ENCODE results near the gene FBXW11. TPM values are rescaled to one million over a fixed set of nuclear protein-coding genes. Genes with fewer than 3 reads are reported as not detected.

The FBXW11 gene
- total RNA-seq, 1 experiment from 2014 or later: 69.2 TPM

DNA sequence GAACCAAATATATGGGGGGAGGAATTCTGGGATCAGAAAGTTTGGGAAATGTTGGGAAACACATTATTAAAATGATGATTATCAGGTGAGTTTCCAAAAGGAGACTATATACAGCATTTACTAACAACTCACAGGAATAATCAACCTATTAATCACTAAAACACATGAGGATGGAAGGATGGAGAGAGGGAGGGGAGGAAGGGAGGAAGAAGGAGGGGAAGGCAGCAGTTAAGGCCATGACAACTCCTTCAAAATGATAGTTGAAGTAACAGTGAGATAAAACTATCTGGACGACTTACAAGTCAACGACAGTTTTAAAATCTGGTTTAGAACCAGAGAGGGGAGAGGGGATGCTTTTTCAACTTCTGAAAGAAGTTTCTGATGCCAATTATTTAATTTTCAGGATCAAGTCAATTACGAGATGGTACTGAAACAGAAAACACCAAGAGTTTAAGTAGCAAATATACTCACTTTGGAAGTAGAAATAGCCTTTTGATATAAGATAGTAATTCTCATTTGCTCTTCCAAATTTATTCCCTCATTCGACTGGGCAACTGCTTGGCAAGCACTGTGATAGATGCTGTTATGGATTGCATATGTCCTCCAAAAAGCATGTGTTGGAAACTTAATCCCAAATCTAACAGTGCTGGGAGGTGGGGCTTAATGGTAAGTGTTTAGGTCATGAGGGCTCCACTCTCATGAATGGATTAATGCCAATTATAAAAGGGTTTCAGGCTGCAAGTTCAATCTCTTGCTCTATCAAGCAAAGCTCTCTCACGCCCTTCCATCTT, 30.4 kb downstream of the FBXW11 start:
- no peaks in the 10 kb centered on the region for H3K27me3 ChIP-seq (ENCODE audit: low read length)
- no peaks in the 10 kb centered on the region for H3K4me1 ChIP-seq (ENCODE audit: insufficient read depth, low read length)
- TF ChIP-seq EZH2 (IDR thresholded peaks at IDR 0.05; ENCODE audit: low read length, unreplicated experiment) (no peak), EZH2phosphoT487 (IDR thresholded peaks at IDR 0.05; ENCODE audit: borderline replicate concordance, low read length) (no peak)
- TF ChIP-seq, protein P1, sequence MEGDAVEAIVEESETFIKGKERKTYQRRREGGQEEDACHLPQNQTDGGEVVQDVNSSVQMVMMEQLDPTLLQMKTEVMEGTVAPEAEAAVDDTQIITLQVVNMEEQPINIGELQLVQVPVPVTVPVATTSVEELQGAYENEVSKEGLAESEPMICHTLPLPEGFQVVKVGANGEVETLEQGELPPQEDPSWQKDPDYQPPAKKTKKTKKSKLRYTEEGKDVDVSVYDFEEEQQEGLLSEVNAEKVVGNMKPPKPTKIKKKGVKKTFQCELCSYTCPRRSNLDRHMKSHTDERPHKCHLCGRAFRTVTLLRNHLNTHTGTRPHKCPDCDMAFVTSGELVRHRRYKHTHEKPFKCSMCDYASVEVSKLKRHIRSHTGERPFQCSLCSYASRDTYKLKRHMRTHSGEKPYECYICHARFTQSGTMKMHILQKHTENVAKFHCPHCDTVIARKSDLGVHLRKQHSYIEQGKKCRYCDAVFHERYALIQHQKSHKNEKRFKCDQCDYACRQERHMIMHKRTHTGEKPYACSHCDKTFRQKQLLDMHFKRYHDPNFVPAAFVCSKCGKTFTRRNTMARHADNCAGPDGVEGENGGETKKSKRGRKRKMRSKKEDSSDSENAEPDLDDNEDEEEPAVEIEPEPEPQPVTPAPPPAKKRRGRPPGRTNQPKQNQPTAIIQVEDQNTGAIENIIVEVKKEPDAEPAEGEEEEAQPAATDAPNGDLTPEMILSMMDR (conservative IDR thresholded peaks at IDR 0.05; ENCODE audit: low read depth, low read length): no peak
- H3K4me3 ChIP-seq (ENCODE audit: low read length): no peak overlapping the region
- CTCF ChIA-PET: no interaction called here
- peaks cover 19% of the 10 kb centered on the region; the same call in 1 of the 2 replicates for H3K9me3 ChIP-seq (ENCODE audit: low read length)
- DNase-seq (no peak), ATAC-seq (no peak)
- H3K4me2 ChIP-seq (ENCODE audit: low read length): no peak overlapping the region
- H3K36me3 ChIP-seq (ENCODE audit: low read depth, low read length): peaks cover 29% of the 10 kb centered on the region
- no peaks in the 10 kb centered on the region for H3K9me2 ChIP-seq (replicated peaks; ENCODE audit: low read length)
- H2AFZ ChIP-seq (ENCODE audit: low read length): no peak overlapping the region
- peaks cover 12% of the 10 kb centered on the region; the same call in 1 of the 2 replicates for H4K20me1 ChIP-seq (ENCODE audit: low read length)
- POLR2A ChIA-PET (ENCODE audit: unreplicated experiment): no interaction called here
- intact Hi-C loops (cut with micrococcal nuclease): no loop called here
- H3F3A ChIP-seq (ENCODE audit: low read length, unreplicated experiment): no peaks in the 10 kb centered on the region
- no peak overlapping the region for H3K9ac ChIP-seq (ENCODE audit: low read length)
- H3K79me2 ChIP-seq (ENCODE audit: low read length): peaks cover 95% of the 10 kb centered on the region
- H3K27ac ChIP-seq (ENCODE audit: low read length): no peak overlapping the region
- BruUV-seq (replicated peaks): no TSS peak

DNA sequence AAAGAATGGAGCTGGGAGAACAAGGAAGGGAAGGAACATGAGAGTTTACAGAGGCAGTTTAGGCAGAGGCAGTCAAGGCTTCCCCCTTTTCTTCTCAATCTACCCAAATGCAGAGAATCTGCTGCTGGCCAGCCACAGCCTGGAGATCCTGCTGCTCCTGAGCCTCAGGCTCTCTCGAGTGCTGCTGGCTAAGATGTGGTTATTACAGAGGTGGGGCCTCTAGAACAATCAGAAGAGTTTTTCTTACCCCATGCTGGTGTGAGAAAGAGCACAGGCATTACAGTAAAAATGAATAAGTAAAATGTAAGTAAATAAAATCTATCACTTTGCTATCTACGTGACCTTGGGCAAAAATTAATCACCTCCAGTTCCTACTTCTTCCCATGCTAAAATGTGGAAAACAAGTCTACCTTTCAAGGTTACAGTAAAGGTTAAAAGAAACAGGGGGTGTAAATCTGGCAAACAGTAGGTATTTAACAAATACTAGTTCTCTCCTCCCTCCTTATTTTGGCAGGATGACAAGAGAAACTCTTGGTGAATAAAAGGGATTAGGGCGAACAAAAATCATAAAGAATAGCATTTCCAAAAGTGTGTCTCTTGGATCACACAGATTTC, 31.1 kb downstream of the FBXW11 start:
- Histone ChIP-seq H3K4me1 (ENCODE audit: insufficient read depth, low read length) (no peaks in the 10 kb centered on the region), H3K27ac (ENCODE audit: low read length) (no peak overlapping the region), H3K27me3 (ENCODE audit: low read length) (no peaks in the 10 kb centered on the region), H4K20me1 (ENCODE audit: low read length) (peaks cover 12% of the 10 kb centered on the region; the same call in 1 of the 2 replicates), H3K79me2 (ENCODE audit: low read length) (peaks cover 95% of the 10 kb centered on the region), H3K36me3 (ENCODE audit: low read depth, low read length) (peaks cover 22% of the 10 kb centered on the region), H3K4me3 (ENCODE audit: low read length) (no peak overlapping the region), H3F3A (ENCODE audit: low read length, unreplicated experiment) (no peaks in the 10 kb centered on the region), H3K9me2 (replicated peaks; ENCODE audit: low read length) (no peaks in the 10 kb centered on the region), H3K9me3 (ENCODE audit: low read length) (peaks cover 13% of the 10 kb centered on the region; the same call in 1 of the 2 replicates), H3K9ac (ENCODE audit: low read length) (no peak overlapping the region), H2AFZ (ENCODE audit: low read length) (no peak overlapping the region), H3K4me2 (ENCODE audit: low read length) (no peak overlapping the region)
- ATAC-seq: peak; percentile 37; the same call in 1 of the 2 replicates
- no peak for DNase-seq
- ChIA-PET POLR2A (ENCODE audit: unreplicated experiment) (no interaction called here), CTCF (no interaction called here)
- intact Hi-C loops (cut with micrococcal nuclease): no loop called here
- TF ChIP-seq, protein P1 (conservative IDR thresholded peaks at IDR 0.05; ENCODE audit: low read depth, low read length): no peak
- TF ChIP-seq EZH2phosphoT487 (IDR thresholded peaks at IDR 0.05; ENCODE audit: borderline replicate concordance, low read length) (no peak), EZH2 (IDR thresholded peaks at IDR 0.05; ENCODE audit: low read length, unreplicated experiment) (no peak)
- BruUV-seq (replicated peaks): no TSS peak

DNA sequence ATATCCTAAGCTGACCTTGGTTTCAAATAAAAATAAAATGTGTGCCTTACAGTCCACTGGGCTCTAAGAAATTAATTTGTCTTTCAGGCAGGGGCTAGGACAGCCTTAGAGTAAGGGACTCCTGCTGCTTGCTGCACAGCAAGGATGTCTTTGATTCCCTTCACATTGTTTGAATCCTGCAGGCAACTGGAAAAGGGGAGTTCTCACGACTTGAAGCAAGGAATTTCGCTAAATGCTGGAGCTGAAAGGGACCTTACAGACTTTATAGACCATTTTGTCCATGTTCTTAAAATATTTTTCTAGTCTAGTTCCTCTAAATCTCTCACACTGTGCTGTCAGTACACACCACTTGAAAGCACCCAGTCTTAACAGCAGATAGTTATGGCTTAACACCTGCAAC, 35.6 kb downstream of the FBXW11 start:
- peaks cover 13% of the 10 kb centered on the region; the same call in 1 of the 2 replicates for H4K20me1 ChIP-seq (ENCODE audit: low read length)
- intact Hi-C loops (cut with micrococcal nuclease): no loop called here
- BruUV-seq (replicated peaks): no TSS peak

More for the DNA sequence above, 35.6 kb downstream of the FBXW11 start:
- no peaks in the 10 kb centered on the region for H3K9me2 ChIP-seq (replicated peaks; ENCODE audit: low read length)
- ATAC-seq (no peak), DNase-seq (no peak)
- H3K36me3 ChIP-seq (ENCODE audit: low read depth, low read length): no peaks in the 10 kb centered on the region
- H3K4me1 ChIP-seq (ENCODE audit: insufficient read depth, low read length): no peaks in the 10 kb centered on the region
- no peak overlapping the region for H3K4me2 ChIP-seq (ENCODE audit: low read length)
- no peak overlapping the region for H3K9ac ChIP-seq (ENCODE audit: low read length)
- no peaks in the 10 kb centered on the region for H3K27me3 ChIP-seq (ENCODE audit: low read length)
- ChIA-PET CTCF (no interaction called here), POLR2A (ENCODE audit: unreplicated experiment) (no interaction called here)
- TF ChIP-seq EZH2 (IDR thresholded peaks at IDR 0.05; ENCODE audit: low read length, unreplicated experiment) (no peak), EZH2phosphoT487 (IDR thresholded peaks at IDR 0.05; ENCODE audit: borderline replicate concordance, low read length) (no peak)
- TF ChIP-seq, protein P1 (conservative IDR thresholded peaks at IDR 0.05; ENCODE audit: low read depth, low read length): no peak
- H3K27ac ChIP-seq (ENCODE audit: low read length): no peak overlapping the region
- H2AFZ ChIP-seq (ENCODE audit: low read length): no peak overlapping the region
- no peak overlapping the region for H3K4me3 ChIP-seq (ENCODE audit: low read length)
- no peaks in the 10 kb centered on the region for H3K9me3 ChIP-seq (ENCODE audit: low read length)
- H3F3A ChIP-seq (ENCODE audit: low read length, unreplicated experiment): no peaks in the 10 kb centered on the region
- H3K79me2 ChIP-seq (ENCODE audit: low read length): peaks cover 91% of the 10 kb centered on the region

Measured in PC-3 (cell line).